Calu3 (cell line): ENCODE data around the gene C6. TPM values are rescaled to one million over a fixed set of nuclear protein-coding genes. Genes with fewer than 3 reads are reported as not detected.

Source experiments
- BruUV-seq: library from RNA; stranded (reverse); fragments of 400-500 nt; replicated peaks from 2 replicates; lab custom pipeline; 2021; lab: Mats Ljungman, UMichigan
- CTCF ChIA-PET: fragments of 300-600 bp; sonication (Branson Sonifier 250); formaldehyde crosslinking; loops from one replicate; lab custom pipeline; 2022; ENCODE audit warnings: antibody characterized with exemption; lab: Charles Lee
- DNase-seq: peaks from one replicate; pipeline ENCODE4 v3.0.0; 2022
- H3K27ac Mint-ChIP-seq: one replicate; pipeline ENCODE4 v1.8.0; 2022; ENCODE audit warnings: mixed read lengths; ENCODE audit not compliant: unreplicated experiment
- H3K27me3 Mint-ChIP-seq: one replicate; pipeline ENCODE4 v1.8.0; 2022; ENCODE audit warnings: mixed read lengths; ENCODE audit not compliant: unreplicated experiment
- H3K36me3 Mint-ChIP-seq: one replicate; pipeline ENCODE4 v1.8.0; 2022; ENCODE audit warnings: mild to moderate bottlenecking, moderate library complexity, mixed read lengths; ENCODE audit not compliant: insufficient read depth, unreplicated experiment
- H3K4me1 Mint-ChIP-seq: one replicate; pipeline ENCODE4 v1.8.0; 2022; ENCODE audit warnings: mild to moderate bottlenecking, low read depth, mixed read lengths; ENCODE audit not compliant: unreplicated experiment
- H3K4me3 Mint-ChIP-seq: one replicate; pipeline ENCODE4 v1.8.0; 2022; ENCODE audit warnings: mild to moderate bottlenecking, low read depth, moderate library complexity, mixed read lengths; ENCODE audit not compliant: unreplicated experiment
- H3K9me3 Mint-ChIP-seq: one replicate; pipeline ENCODE4 v1.8.0; 2022; ENCODE audit warnings: low read depth, mixed read lengths; ENCODE audit not compliant: unreplicated experiment
- CTCF ChIP-seq: fragments of 200-600 bp; IDR thresholded peaks from one replicate; pipeline ENCODE4 v1.8.0; 2022; ENCODE audit warnings: antibody characterized with exemption; ENCODE audit not compliant: unreplicated experiment
- intact Hi-C: fragments of 100-400 bp; cut with micrococcal nuclease; formaldehyde crosslinking; loops from one replicate; pipeline ENCODE4 v1.10.0; 2022; ENCODE audit not compliant: unreplicated experiment
- total RNA-seq: library from RNA; stranded (reverse); gene quantifications from 2 replicates; pipeline ENCODE4 v1.2.3, GENCODE V29; 2022

The C6 gene
- total RNA-seq, 1 experiment from 2014 or later = not detected

DNA sequence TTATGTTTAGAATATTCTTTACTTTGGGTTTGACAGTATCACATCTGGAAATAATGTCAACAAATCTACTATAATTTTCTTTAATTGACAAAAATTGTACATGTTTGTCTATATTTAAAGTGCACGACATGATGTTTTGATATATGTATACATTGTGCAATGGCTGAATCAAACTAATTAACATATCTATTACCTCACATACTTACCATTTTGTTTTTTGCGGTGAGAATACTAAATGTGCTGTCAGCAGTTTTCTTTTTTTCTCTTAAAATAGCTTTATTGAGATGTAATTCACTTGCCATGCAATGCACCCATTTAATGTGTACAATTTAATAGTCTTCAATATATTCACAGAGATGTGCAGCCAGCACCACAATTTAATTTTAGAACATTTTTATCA lies 10.6 kb upstream of the C6 start:
- Mint-ChIP-seq H3K9me3 (peaks cover 2% of the 10 kb centered on the region), H3K36me3 (no peaks in the 10 kb centered on the region), H3K27ac (no peak overlapping the region), H3K4me1 (no peaks in the 10 kb centered on the region), H3K4me3 (no peak overlapping the region), H3K27me3 (no peaks in the 10 kb centered on the region)
- intact Hi-C loops = no loop called here
- no peak for DNase-seq
- CTCF ChIA-PET = no interaction called here
- no TSS peak for BruUV-seq
- TF ChIP-seq CTCF = no peak

GRCh38 chr5:41219658-41220269 lies 6.4 kb upstream of the C6 start:
- CTCF ChIA-PET = no interaction called here
- H3K9me3 Mint-ChIP-seq = peaks cover 6% of the 10 kb centered on the region
- intact Hi-C loops = no loop called here
- no peak overlapping the region for H3K4me3 Mint-ChIP-seq
- no TSS peak for BruUV-seq
- no peaks in the 10 kb centered on the region for H3K27me3 Mint-ChIP-seq
- no peaks in the 10 kb centered on the region for H3K36me3 Mint-ChIP-seq
- DNase-seq = no peak
- no peak for TF ChIP-seq CTCF
- H3K27ac Mint-ChIP-seq = no peak overlapping the region
- H3K4me1 Mint-ChIP-seq = no peaks in the 10 kb centered on the region

GRCh38 chr5:41218929-41219657 lies 5.8 kb upstream of the C6 start:
- peaks cover 6% of the 10 kb centered on the region for H3K9me3 Mint-ChIP-seq
- no peak for TF ChIP-seq CTCF
- no TSS peak for BruUV-seq
- no peaks in the 10 kb centered on the region for H3K27me3 Mint-ChIP-seq
- no peaks in the 10 kb centered on the region for H3K36me3 Mint-ChIP-seq
- intact Hi-C loops = no loop called here
- CTCF ChIA-PET = interaction anchor here (0.5 kb wide), 1 partner anchor 28 kb away, joined by 5 read pairs; no protein-coding TSS in a partner anchor
- no peak for DNase-seq
- no peaks in the 10 kb centered on the region for H3K4me1 Mint-ChIP-seq
- no peak overlapping the region for H3K27ac Mint-ChIP-seq
- H3K4me3 Mint-ChIP-seq = no peak overlapping the region

DNA sequence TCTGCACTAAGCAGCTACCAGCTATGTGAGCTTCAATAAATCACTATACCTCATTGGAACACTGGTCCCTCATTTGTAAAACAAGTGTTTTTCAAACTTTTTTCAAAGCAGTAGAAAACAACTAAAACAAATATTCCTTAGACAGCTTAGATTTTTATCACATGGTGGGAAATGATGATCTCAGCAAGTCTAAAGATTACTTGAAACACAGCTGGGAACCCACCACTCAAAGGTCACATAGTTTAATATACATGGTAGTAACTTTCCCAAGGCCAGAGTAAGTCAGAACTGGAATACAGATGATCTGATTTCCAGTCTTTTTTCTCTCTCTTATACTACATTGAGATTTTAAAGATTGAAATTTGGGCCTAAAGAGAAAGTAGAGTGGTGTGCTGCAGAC lies 850 bp upstream of the C6 start:
- H3K36me3 Mint-ChIP-seq = no peaks in the 10 kb centered on the region
- no peak overlapping the region for H3K4me3 Mint-ChIP-seq
- no peaks in the 10 kb centered on the region for H3K4me1 Mint-ChIP-seq
- intact Hi-C loops = no loop called here
- H3K9me3 Mint-ChIP-seq = peaks cover 6% of the 10 kb centered on the region
- BruUV-seq = no TSS peak
- H3K27ac Mint-ChIP-seq = no peak overlapping the region
- no peak for DNase-seq
- H3K27me3 Mint-ChIP-seq = no peaks in the 10 kb centered on the region
- TF ChIP-seq CTCF = no peak
- CTCF ChIA-PET = no interaction called here
